ENCODE results near the gene RAD51D.
"Not testable (repeated sequence)": the region's sequence is repeated elsewhere in the genome, so short reads cannot be mapped to it uniquely, and the experiment has no call there.

The RAD51D gene

DNA sequence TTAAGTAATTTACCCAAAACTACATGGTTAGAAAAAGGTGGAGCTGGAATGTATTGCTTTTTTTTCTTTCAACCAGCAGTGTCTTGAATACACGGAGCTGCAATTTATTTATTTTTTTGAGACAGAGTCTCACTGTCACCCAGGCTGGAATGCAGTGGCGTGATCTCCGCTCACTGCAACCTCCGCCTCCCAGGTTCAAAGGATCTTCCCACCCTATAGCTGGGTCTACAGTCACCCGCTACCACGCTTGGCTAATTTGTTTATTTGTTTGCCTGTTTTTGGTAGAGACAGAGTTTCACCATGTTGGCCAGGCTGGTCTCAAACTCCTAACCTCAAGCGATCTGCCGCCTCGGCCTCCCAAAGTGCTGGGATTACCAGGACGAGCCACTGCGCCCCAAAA, 29.0 kb downstream of the RAD51D start:
- not testable (repeated sequence) for DNase-seq (ENCODE audit: low read depth)

GRCh38 chr17:35089586-35090296, 29.9 kb downstream of the RAD51D start:
- peak; percentile 24 for DNase-seq (ENCODE audit: low read depth)

- peak; percentile 87 for DNase-seq (ENCODE audit: low read depth)
Measured at GRCh38 chr17:35088881-35089585, 30.6 kb downstream of the RAD51D start.

- DNase-seq (ENCODE audit: low read depth): no peak
Measured at GRCh38 chr17:35088356-35088880, 31.2 kb downstream of the RAD51D start.

- DNase-seq (ENCODE audit: low read depth): no peak
Measured at GRCh38 chr17:35087731-35088355, 31.8 kb downstream of the RAD51D start.

GRCh38 chr17:35086931-35087573, 32.6 kb downstream of the RAD51D start:
- no peak for DNase-seq (ENCODE audit: low read depth)

DNA sequence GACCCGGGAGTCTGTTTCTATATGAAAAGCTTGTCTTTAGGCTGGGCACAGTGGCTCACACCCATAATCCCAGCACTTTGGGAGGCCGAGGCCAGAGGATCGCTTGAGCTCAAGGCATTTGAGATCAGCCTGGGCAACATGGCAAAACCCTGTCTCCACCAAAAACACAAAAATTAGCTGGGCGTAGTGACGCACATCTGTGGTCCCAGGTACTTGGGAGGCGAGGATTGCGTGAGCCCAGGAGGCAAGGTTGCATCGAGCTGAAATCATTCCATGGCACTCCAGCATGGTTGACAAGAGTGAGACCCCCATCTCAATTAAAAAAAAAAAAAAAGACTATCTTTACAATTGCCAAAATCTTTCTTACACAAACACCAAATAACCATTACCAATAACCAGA, 33.5 kb downstream of the RAD51D start:
- DNase-seq (ENCODE audit: low read depth): no peak

DNA sequence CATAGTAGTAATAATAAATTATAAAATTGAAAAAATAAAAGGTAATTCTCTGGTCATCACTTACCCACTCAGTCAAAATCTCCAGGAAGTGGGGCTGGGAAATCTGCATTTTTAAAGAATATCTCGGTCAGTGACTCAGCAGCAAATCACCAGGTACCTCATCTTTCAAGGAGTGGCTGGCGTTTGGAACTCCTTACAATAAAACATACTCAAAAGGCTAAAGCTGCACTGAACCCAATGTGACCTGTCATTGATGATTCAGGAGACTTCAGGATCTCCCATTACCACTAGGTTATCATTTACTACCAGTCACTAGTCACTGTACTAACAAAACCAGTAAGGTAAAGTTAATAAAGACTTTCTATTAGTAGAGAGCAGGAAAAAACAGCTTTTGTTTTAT, 34.7 kb downstream of the RAD51D start:
- DNase-seq (ENCODE audit: low read depth): no peak

GRCh38 chr17:35083071-35083470, 36.6 kb downstream of the RAD51D start:
- no peak for DNase-seq (ENCODE audit: low read depth)

GRCh38 chr17:35082073-35082657, 37.5 kb downstream of the RAD51D start:
- DNase-seq (ENCODE audit: low read depth): no peak

DNA sequence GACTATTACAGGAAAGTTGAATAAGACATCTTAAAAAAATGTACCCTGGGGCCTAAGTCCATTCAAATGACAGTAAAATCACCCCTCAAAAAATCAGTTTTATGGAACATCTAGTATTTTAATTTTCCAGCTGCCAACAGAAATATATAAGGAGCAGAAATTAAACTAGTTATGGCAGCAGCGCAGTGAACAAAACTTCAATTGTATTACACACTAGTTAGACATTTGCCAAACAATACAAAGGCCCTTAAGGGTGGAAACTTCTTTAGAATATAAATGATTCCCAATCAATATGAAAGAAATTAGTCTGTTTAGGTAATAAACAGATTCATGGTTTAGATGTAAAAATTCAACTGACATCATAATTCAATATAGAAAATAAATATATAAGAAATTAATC, 38.0 kb downstream of the RAD51D start:
- no peak for DNase-seq (ENCODE audit: low read depth)

DNA sequence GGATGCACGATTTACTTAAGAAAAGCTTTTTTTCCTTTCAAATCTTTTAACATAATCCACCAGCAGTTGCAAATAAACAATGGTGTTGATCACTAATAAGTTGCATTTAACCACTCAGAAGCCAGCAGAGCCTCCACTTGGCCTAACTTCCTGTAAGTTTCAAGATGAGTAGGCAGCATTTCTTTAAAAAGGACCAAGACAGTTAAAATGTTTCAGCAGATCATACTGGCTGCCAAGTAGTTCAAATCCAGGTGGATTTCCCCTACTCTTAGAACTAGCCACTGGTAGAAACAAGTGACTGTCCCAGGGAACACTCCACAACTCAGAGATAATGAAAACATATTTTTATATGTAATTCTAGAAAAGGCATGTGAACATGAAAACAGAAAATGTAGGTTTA, 39.1 kb downstream of the RAD51D start:
- no peak for DNase-seq (ENCODE audit: low read depth)

DNA sequence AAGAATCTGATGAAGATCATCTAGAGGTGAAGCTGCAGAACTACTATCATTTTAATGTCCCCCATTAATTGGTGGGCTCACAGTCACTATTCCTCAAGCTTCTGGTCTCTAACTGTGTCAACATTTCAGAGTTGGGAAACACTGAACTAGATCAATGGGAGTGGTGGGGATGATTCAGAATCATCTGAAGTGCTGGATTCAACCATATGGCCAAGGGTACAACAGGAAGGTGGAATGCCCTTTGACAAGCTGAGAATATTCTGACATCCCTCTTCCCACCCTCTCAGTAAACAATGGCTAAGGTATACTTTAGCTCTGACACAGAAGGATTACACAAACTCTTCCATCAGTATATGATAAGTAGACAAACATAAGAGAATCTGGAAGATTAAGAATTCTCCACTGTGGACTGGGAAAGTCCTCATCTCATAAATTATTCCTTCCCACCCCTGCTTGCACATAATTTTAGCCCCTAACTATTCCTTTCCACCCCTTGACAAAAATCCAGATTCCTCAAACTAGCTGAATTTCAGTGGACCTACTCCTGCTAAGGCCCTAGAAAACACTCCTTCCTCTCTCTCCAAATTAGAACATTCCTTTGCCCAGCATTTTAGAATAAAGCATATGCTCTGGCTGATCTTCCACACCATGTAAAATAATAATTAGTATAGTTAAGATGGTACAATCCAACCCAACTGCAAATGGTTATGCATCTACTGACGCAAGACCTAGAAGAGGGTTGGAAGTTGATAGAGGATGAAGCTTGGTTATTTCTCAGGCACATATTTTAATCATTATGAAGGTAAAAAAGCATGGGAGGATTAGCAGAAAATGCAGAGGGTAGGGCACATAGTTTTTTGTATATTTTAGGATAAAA, 39.9 kb downstream of the RAD51D start:
- DNase-seq (ENCODE audit: low read depth): no peak

- no peak for DNase-seq (ENCODE audit: low read depth)
Measured at GRCh38 chr17:35076874-35077273, 42.8 kb downstream of the RAD51D start.

- DNase-seq (ENCODE audit: low read depth): no peak
Measured at GRCh38 chr17:35074711-35075707, 44.7 kb downstream of the RAD51D start.

DNA sequence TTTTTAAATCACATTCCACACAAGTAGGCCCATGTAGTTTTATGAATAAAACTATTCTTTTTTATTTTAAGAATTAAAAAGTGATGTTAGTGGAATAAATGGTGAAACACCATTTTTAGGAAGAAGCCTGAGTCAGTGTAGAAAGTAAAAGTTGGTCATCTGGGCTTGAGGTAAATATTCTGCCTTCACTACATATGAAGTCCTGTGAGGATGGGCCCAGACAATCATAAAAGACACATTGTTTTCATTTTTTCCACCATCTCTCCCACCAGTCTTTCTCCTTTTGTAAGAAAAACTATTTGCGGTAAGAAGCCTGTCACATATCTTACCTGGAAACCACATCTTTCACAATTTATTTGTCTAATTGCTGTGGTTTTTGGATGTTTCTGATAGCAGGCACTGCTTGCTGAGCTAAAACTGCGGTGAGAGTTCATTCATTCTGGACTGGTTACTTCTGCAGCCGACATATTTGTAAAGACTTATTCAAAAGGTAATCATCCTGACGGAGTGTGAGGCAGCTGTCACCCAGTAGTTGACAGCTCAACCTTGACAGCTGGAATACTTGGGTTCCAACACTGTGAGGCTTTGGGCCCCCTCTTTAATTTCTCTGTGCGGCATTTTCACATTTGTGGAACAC, 45.6 kb downstream of the RAD51D start:
- DNase-seq (ENCODE audit: low read depth): no peak

DNA sequence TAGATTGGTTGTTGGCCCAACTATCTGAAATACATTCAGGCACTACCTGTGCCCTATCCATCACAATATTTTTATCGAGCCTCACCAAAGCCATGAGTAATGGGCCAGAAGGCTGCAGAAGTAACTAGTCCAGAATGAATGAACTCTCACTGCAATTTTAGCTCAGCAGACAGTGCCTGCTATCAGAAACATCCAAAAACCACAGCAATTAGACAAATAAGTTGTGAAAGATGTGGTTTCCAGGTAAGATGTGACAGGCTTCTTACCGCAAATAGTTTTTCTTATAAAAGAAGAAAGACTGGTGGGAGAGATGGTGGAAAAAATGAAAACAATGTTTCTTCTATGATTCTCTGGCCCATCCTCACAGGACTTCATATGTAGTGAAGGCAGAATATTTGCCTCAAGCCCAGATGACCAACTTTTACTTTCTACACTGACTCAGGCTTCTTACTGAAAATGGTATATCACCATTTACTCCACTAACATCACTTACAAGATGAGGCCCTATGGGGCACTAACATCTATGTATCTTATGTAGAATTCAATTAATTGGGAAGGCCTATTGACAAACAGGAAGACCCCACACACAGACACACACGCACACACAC, 46.4 kb downstream of the RAD51D start:
- no peak for DNase-seq (ENCODE audit: low read depth)

DNA sequence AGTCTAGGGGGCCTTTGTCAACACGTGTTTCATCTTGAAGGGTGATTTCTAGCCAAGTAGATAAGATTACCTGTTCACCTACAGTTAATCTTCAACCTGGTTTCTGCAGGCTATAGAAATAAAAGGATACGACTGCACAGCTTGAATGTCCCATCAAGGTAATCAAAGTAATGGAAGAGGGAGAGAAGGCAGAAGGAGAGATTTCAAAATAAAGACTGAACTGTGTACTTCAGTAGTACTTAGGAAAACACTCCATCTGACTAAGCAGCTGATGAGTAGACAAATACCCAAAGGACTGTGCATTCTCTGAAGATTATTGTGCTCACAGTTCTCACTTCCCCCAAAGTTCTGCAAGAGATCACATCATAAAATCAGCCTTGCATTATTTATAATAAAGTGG, 50.3 kb downstream of the RAD51D start:
- no peak for DNase-seq (ENCODE audit: low read depth)

DNA sequence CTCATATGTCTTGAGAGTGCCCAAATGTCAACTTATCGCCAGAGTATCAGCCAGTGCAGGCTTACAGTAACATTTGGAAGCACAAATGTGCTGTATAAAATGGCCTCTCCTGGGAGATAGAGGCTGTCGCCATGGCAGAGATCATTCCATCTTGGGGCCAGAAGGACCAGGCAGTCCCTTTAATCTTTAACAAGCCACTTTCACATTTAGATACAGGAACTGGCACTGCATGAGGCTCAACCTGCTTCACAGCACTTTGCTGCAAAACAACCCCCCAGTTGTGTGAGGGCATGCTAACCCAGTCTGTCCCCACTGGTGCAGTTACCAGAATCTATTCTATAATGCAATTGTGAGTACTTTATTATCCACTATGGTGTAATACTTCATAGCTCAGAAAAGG, 51.4 kb downstream of the RAD51D start:
- no peak for DNase-seq (ENCODE audit: low read depth)

Measured in activated T-helper 9 cell treated with anti-CD3 and anti-CD28 coated beads, Interleukin-2, amount 50 U/mL, for 16 hours (primary cell).